HG03045 (cell line): ENCODE measurements around the gene RBFOX1.

Experiments used
- ATAC-seq: cut with Tn5 transposase; IDR thresholded peaks from one replicate; pipeline ENCODE4 v1.9.1; 2021; ENCODE audit warnings: mild to moderate bottlenecking, moderate library complexity; ENCODE audit not compliant: unreplicated experiment

The RBFOX1 gene

DNA sequence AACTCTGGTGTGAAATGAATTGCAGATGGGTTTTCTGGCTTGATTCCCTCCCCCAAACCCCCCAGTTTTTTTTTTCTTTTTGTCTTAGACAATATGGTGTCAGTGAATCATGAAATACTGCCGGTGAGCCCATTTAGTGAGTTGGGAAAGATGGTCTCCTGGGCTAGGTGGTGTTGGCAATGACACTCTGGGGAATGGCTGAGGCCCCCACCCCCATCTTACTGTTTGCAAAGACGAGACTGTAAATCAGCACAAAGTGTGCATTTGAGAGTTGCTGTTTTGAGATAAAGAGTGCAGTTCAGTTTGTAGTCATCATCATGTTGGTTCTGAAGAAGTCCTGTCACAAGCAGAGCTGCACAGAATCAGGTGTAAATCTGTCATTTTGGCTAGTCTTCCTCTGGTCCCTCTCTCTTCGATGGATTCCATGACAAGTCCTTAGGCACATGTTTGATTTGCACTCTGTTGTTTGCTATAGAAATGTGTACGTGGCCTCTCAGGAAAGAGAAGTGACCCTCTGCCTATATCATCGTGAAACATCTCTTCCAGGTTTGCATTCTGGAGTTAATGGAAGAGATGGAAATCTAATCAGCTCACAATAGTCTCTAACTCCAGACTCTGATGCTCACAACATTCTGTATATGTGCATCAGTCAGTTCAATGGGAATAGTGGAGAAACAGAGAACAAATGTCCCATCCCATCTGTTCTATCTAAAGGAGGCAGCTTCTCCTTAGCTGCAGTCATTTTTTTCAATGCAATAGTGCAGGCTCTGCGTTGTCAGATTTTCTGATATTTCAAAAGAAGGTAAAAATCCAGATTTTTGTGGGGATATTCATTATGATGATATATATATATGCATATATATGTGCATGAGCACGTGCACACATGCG is 34.6 kb downstream of the RBFOX1 start:
- no peak for ATAC-seq

GRCh38 chr16:7369204-7369603 is 36.6 kb downstream of the RBFOX1 start:
- no peak for ATAC-seq

DNA sequence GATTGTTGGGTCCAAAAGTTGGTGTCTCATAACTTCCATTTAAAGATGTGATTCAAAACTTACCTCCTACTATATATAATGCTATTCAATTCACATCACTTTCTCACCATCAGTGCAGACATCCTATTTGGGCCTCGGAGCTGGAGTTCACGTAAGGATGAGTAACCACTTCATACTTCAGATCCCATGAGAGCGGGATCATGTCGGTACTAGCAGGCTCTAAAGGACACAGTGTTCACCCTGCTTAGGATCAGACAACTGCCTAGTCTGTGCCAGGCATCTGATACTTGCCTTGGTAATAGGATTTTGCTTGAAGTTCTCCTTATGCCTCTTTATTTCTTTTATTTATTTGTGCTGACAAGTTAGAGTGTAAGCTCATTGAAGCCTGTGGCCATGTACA is 39.5 kb downstream of the RBFOX1 start:
- ATAC-seq = no peak

- ATAC-seq = no peak
Measured at GRCh38 chr16:7373776-7374175, 41.1 kb downstream of the RBFOX1 start.

DNA sequence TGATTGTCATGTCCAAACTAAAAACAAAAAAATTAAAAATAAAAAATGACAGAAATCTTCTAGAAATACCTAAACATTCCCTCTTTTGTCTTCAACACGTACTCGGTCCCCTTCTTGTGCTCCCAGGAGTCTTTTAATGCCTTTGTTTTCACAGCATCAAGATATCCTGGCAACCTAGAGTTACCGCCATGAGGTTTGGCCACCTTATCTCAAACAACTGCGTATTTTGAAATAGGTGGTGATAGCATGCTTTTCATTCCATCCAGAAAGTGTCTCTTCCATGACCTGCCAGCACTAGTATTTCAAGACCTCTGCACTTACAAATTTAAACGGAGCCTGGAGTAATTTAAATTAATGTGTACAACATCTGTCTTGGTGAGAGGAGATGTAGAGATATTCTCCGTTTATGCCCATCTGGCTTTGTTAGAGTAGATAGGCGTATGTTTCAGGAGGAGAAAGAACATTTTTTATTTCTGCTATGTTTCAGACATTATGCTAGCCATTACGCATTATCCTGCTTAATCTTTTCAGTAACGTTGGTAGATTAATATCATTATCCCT is 42.0 kb downstream of the RBFOX1 start:
- ATAC-seq = no peak

DNA sequence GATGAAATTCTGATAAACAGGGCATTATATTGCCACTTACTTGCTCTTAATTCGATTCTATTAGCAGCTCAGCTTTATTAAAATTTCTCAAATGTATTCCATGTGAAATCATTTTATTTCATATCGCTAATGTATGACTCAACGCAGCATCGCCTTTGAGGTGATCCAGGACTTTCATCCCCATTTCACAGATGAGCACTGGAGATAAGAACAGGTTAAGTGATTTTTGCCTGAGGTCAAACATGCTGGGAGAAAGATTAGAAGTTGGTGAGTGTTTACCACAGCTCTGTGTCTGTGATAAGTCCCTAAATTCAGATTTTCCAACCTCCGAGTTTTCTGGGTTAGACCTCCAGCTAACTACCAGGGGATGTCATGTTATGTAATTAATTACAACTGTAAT is 43.6 kb downstream of the RBFOX1 start:
- ATAC-seq = no peak

DNA sequence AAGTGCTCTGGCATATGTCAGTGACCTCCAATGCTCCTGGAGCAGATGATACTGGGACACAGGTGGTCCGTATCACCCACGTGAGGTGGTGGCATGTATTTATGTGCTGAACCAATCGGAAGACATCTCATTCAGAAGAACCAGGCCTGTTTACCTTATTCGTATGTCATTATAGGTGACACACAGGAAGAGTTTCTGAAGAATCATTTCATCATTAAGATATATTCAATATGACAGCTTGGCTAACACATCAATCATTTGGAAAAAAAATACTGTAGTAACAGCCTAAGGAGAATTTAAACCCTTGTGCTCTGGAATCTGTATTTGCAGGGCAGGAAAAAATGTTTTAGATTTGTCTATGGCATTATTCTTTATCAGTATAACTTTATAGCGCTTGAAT is 44.6 kb downstream of the RBFOX1 start:
- ATAC-seq = no peak

- ATAC-seq = no peak
Measured at GRCh38 chr16:7378024-7378695, 45.5 kb downstream of the RBFOX1 start.

DNA sequence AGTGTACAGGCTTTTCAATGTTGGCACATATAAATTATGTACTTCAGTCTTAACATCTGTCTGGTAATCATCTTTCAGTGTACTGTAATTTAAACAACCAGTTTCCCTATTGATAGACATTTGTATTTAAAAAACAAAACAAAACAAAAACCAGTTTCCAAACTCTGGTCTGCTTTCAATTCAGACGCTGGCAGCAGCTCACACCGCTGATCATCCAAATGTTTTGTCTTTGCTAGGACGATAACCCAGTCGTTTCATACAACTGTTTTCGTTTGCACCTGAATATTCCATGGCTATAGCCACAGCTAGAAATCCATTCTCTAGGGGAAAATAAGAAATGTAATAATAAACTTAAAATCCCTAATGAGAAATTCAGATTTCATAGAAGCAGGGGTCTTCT is 47.8 kb downstream of the RBFOX1 start:
- no peak for ATAC-seq

DNA sequence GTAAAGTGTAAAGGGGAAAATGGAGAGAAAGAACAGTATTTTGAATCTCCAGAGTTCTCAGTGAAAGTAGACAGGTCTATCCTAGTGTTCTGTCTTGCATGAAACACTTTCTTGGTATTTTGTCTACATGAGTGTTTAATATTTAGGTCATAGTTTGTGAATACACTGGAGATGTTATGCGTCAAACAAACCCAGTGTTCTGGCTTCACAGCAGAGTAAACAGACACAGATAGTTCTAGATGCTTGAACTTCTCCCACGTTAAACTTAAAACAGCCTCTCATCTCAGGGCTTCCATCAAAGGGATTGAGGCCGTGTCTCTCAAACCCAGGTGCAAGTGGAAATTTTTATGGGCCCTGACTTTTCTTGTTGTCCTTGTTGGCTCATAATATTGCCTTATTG is 48.3 kb downstream of the RBFOX1 start:
- ATAC-seq = no peak

GRCh38 chr16:7381671-7382070 is 49.0 kb downstream of the RBFOX1 start:
- ATAC-seq = no peak

DNA sequence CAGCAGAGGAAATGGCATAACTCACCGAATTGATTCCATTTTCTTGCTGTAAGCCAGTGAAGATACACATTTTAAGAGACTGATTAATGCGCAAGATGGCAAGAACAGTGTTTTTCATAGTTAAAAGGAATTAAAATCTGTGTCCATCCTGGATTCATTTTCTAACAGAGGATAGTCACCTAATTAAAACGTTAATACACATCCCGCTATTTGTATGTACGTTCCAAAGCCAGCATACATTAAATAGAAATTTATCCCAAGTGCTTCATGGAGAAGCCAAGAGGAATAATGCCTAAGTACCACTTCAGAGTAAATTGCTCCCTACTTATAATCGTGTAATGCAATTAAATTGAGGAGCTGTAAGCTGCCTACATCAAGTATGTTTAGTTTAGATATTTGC is 49.9 kb downstream of the RBFOX1 start:
- no peak for ATAC-seq

DNA sequence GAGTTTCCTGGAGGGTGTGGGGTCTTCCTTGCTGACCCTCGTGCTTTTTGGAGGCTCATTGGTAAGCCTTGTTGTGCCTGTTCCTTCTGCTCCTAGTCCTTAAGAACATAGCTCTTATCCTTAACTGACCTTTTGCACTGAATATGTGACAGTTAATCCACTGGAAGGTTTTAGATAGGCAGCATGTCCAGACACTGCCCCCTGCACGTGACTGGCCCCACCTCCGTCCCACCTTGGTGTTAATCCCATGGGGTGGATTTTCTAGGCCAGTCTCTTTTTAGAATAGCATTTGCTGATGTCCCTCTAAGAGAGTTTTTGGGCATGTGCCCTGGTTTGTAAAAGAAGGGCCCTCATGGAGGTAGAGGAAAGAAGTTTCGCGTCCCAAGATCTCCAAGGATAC is 58.3 kb downstream of the RBFOX1 start:
- ATAC-seq = no peak

GRCh38 chr16:7391694-7392093 is 59.0 kb downstream of the RBFOX1 start:
- no peak for ATAC-seq

DNA sequence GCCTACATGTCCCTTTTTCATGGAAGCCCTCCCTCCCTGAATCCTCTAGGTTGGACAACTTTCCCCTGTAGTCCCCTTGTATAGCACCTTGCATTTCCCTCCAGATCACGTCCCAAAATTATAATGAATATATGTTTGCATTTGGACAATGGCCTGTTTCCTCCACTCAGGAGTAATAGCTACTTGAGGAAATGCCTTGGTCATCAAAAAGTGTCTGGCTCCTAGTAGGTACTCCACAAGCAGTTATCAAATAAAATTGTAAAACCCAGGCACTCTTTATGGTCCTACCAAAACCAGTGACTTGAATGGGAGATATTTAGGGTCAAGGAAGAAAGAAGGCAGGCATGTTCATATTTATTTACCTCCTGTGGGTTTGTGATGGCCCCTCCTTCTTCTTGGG is 59.6 kb downstream of the RBFOX1 start:
- ATAC-seq = no peak

GRCh38 chr16:7393680-7394079 is 61.0 kb downstream of the RBFOX1 start:
- ATAC-seq = no peak

GRCh38 chr16:7394720-7395336 is 62.2 kb downstream of the RBFOX1 start:
- no peak for ATAC-seq

DNA sequence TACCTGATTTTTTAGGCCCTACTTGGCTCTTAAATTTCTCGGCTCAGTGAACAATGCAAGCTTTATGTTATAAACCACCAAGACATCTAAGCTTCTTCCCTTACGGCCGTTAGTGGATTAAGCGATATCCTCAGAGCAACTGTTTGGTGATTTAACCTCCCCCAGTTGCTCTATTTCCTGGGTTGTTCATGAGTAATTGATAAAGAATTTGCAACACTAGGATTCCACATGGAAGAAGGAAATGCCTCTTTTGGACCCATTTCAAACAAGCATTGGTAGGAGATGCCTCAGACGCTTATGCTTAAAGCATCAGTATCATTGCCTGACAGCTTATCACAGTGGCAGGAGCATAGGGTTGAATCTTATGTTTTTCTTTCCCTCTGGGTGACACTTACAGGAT is 65.3 kb downstream of the RBFOX1 start:
- no peak for ATAC-seq

DNA sequence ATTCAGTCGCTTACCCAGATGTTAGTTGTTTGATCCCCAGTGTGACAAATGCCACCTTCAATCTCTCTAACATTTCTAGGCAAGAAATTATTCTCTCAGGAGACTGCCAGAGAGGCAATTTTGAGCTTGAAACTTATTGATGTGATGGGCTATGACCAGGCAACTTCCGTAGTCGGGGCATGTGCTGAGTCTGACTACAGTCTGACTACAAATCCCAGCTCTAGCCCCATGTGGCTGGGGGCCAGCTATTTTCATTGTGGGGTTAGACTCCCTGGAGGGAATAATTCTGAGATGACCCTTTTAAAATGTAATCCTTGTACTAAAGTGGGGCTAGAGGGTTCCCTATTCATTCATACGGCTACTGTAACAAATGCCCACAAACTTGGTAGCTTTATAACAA is 65.9 kb downstream of the RBFOX1 start:
- ATAC-seq = no peak

GRCh38 chr16:7399296-7399695 is 66.7 kb downstream of the RBFOX1 start:
- no peak for ATAC-seq

DNA sequence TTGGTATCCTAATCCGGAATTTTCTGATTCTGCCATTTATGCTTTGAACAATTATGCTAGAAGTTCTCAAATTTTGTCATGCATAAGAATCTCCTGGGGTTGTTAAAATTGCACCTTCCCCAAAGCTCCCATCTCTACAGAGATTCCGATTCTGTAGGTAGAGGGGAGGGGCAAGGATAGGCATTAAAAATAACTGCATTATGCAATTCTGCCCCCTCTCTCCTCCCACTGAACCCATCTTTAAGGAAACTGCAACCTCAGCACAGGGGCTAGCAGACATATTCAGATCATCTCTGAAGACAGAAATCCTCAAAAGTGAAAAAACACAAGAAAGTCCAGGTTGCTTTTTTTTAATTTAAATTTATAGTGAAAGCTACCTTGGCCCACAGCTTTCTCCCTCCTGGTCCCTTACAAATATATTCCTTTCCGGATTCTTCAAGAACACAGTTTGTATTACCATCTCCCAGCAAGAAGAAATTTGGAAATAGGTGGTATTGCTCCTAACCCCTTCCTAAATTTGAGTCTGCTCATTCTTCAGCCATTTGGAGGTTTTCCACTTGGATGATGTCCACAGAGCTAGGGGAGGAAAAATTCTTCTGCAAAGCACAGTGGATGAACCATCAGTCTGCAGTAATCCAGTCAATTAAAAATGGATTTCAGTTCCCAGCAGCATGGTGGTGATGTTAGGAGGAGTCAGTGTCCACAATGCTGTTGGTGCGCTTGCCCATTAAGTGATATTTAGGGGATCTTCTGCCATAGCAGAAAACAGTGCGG is 67.7 kb downstream of the RBFOX1 start:
- no peak for ATAC-seq
